H1 (cell line): ENCODE data around the gene LMNB1. TPM values are rescaled to one million over a fixed set of nuclear protein-coding genes. Genes with fewer than 3 reads are reported as not detected.

Experiments
- CTCF ChIA-PET: fragments of 300-600 bp; sonication (Branson Sonifier 250); formaldehyde crosslinking; loops from one replicate; lab custom pipeline; 2021; ENCODE audit not compliant: partially characterized antibody; lab: Charles Lee
- POLR2A ChIA-PET: fragments of 300-600 bp; sonication (Branson Sonifier 250); formaldehyde crosslinking; loops from one replicate; lab custom pipeline; 2021; ENCODE audit warnings: inconsistent platforms; ENCODE audit not compliant: partially characterized antibody; lab: Charles Lee
- DNase-seq, 2 experiments: peaks; one replicate each; pipeline versions ENCODE4 v3.0.0 to v3.0.0-alpha.2; 2010 to 2022; ENCODE audit warnings: low spot score in 2 of 2, low read depth in 1 of 2, mixed read lengths in 1 of 2
- FAIRE-seq: peaks from 2 replicates; lab custom pipeline; 2011; peaks lifted over from hg19 to GRCh38; lab: Jason Lieb, UNC
- H2AFZ ChIP-seq: 2 replicates; pipeline ENCODE4 v1.8.1; 2012; ENCODE audit warnings: low read length, inconsistent platforms
- H2AK5ac ChIP-seq: 2 replicates; pipeline ENCODE4 v1.6.1; 2013; ENCODE audit warnings: low read depth, low read length
- H2BK120ac ChIP-seq: replicated peaks from 2 replicates; pipeline ENCODE3; 2013; ENCODE audit warnings: low read depth, low read length, inconsistent platforms
- H2BK12ac ChIP-seq: 2 replicates; pipeline ENCODE4 v1.6.1; 2013; ENCODE audit warnings: low read depth, low read length
- H2BK15ac ChIP-seq: 2 replicates; pipeline ENCODE4 v1.6.1; 2013; ENCODE audit warnings: low read length
- H2BK20ac ChIP-seq: 2 replicates; pipeline ENCODE4 v1.6.1; 2013; ENCODE audit warnings: low read length
- H2BK5ac ChIP-seq: 2 replicates; pipeline ENCODE4 v1.6.1; 2013; ENCODE audit warnings: low read depth, low read length
- H3K14ac ChIP-seq: 2 replicates; pipeline ENCODE4 v1.6.1; 2013; ENCODE audit warnings: inconsistent platforms; ENCODE audit not compliant: insufficient read length
- H3K18ac ChIP-seq: 2 replicates; pipeline ENCODE4 v1.6.1; 2013; ENCODE audit warnings: low read length; ENCODE audit errors: extremely low read depth
- H3K23ac ChIP-seq: 2 replicates; pipeline ENCODE4 v1.6.1; 2013; ENCODE audit warnings: inconsistent platforms; ENCODE audit not compliant: insufficient read length
- H3K23me2 ChIP-seq: 2 replicates; pipeline ENCODE4 v1.6.1; 2013; ENCODE audit warnings: low read depth, low read length
- H3K27ac ChIP-seq: 2 replicates; pipeline ENCODE4 v1.6.1; 2011; ENCODE audit warnings: low read depth, low read length, inconsistent platforms
- H3K27me3 ChIP-seq, 4 experiments: replicated peaks in 1 of 4; 1 replicate in 1 of 4; 2 replicates in 3 of 4; pipeline versions ENCODE4 v1.6.1 to v1.8.1; 2011 to 2013; ENCODE audit warnings: low read length in 3 of 4, mild to moderate bottlenecking in 3 of 4, inconsistent platforms in 2 of 4, mixed read lengths in 2 of 4, moderate library complexity in 1 of 4; ENCODE audit not compliant: control insufficient read depth in 3 of 4, insufficient read depth in 3 of 4; ENCODE audit errors: extremely low read depth in 1 of 4
- H3K36me3 ChIP-seq, 4 experiments: 2 replicates each; pipeline versions ENCODE4 v1.6.1 to v1.8.1; 2011 to 2013; ENCODE audit warnings: mild to moderate bottlenecking in 4 of 4, low read length in 3 of 4, moderate library complexity in 2 of 4, control low read depth in 1 of 4, inconsistent platforms in 1 of 4; ENCODE audit not compliant: insufficient read depth in 4 of 4, control insufficient read depth in 2 of 4
- H3K4ac ChIP-seq: replicated peaks from 2 replicates; pipeline ENCODE3; 2013; ENCODE audit warnings: low read length, low read depth, mixed read lengths, inconsistent platforms; ENCODE audit not compliant: insufficient read length
- H3K4me1 ChIP-seq, 4 experiments: replicated peaks in 1 of 4; 1 replicate in 1 of 4; 2 replicates in 3 of 4; pipeline versions ENCODE4 v1.6.1 to v1.8.1; 2011 to 2013; ENCODE audit warnings: low read length in 3 of 4, inconsistent platforms in 2 of 4, mixed read lengths in 1 of 4; ENCODE audit not compliant: insufficient read depth in 4 of 4, control insufficient read depth in 3 of 4
- H3K4me2 ChIP-seq, 2 experiments: 2 replicates each; pipeline versions ENCODE4 v1.6.1 to v1.8.1; 2011 to 2013; ENCODE audit warnings: low read depth in 2 of 2, low read length in 2 of 2, control low read depth in 1 of 2, inconsistent platforms in 1 of 2, mild to moderate bottlenecking in 1 of 2; ENCODE audit not compliant: insufficient read depth in 1 of 2
- H3K4me3 ChIP-seq, 4 experiments: fragments of 200-600, 300-600 bp in 1 of 4; sonication (generic), shearing (Covaris generic), sonication (Bioruptor Twin) in 1 of 4; 2 replicates each; pipeline versions ENCODE4 v1.5.1 to v1.8.1; 2011 to 2016; ENCODE audit warnings: low read length in 4 of 4, low read depth in 3 of 4, control low read depth in 2 of 4, inconsistent platforms in 2 of 4, mild to moderate bottlenecking in 2 of 4, mixed read lengths in 1 of 4, moderate library complexity in 1 of 4; ENCODE audit not compliant: insufficient read depth in 2 of 4; ENCODE audit errors: extremely low read depth in 1 of 4
- H3K56ac ChIP-seq: replicated peaks from 2 replicates; pipeline ENCODE3; 2013; ENCODE audit warnings: low read depth, mild to moderate bottlenecking, mixed read lengths, low read length, inconsistent platforms; ENCODE audit not compliant: insufficient read length
- H3K79me1 ChIP-seq: 2 replicates; pipeline ENCODE4 v1.6.1; 2013; ENCODE audit warnings: low read depth, low read length, control low read depth
- H3K79me2 ChIP-seq, 2 experiments: 2 replicates each; pipeline versions ENCODE4 v1.6.1 to v1.8.1; 2012 to 2013; ENCODE audit warnings: low read length in 2 of 2, mild to moderate bottlenecking in 2 of 2, inconsistent platforms in 1 of 2; ENCODE audit not compliant: insufficient read depth in 2 of 2, control insufficient read depth in 1 of 2
- H3K9ac ChIP-seq, 4 experiments: replicated peaks in 1 of 4; 1 replicate in 1 of 4; 2 replicates in 3 of 4; pipeline versions ENCODE4 v1.6.1 to v1.8.1; 2011 to 2013; ENCODE audit warnings: low read depth in 3 of 4, low read length in 3 of 4, control low read depth in 2 of 4, mild to moderate bottlenecking in 2 of 4, moderate library complexity in 2 of 4, inconsistent platforms in 1 of 4; ENCODE audit errors: extremely low read depth in 1 of 4
- H3K9me3 ChIP-seq, 2 experiments: 2 replicates each; pipeline versions ENCODE4 v1.6.1 to v1.8.1; 2012 to 2013; ENCODE audit warnings: mild to moderate bottlenecking in 2 of 2, moderate library complexity in 2 of 2, control low read depth in 1 of 2, inconsistent platforms in 1 of 2, low read depth in 1 of 2, low read length in 1 of 2, mixed read lengths in 1 of 2; ENCODE audit not compliant: insufficient read depth in 2 of 2
- H4K20me1 ChIP-seq, 2 experiments: replicated peaks in 1 of 2; 2 replicates each; pipeline versions ENCODE3 to v1.8.1; 2011 to 2013; ENCODE audit warnings: inconsistent platforms in 2 of 2, low read length in 2 of 2, mild to moderate bottlenecking in 1 of 2; ENCODE audit not compliant: insufficient read depth in 2 of 2, control insufficient read depth in 1 of 2
- H4K5ac ChIP-seq: 2 replicates; pipeline ENCODE4 v1.6.1; 2013; ENCODE audit warnings: low read length, low read depth, mixed read lengths, inconsistent platforms; ENCODE audit not compliant: insufficient read length
- H4K8ac ChIP-seq: 2 replicates; pipeline ENCODE4 v1.8.0; 2013; ENCODE audit warnings: mild to moderate bottlenecking, moderate library complexity, low read length, inconsistent platforms; ENCODE audit not compliant: insufficient read depth; ENCODE audit errors: extremely low read depth
- H4K91ac ChIP-seq: replicated peaks from 2 replicates; pipeline ENCODE3; 2013; ENCODE audit warnings: low read length, mixed read lengths, inconsistent platforms; ENCODE audit not compliant: insufficient read length
- ASH2L ChIP-seq: fragments of 200-600, 300-600 bp; sonication (generic); IDR thresholded peaks from one replicate; pipeline ENCODE4 v1.7.1; 2017; ENCODE audit warnings: low read length
- ATF3 ChIP-seq: IDR thresholded peaks from 2 replicates; pipeline ENCODE4 v1.6.1; 2011; ENCODE audit warnings: low read depth, mild to moderate bottlenecking, low read length; ENCODE audit not compliant: insufficient read depth
- EZH2 ChIP-seq: fragments of 200-600 bp; sonication (generic); IDR thresholded peaks from 2 replicates; pipeline ENCODE4 v1.7.1; 2012; ENCODE audit warnings: low read depth, mild to moderate bottlenecking, moderate library complexity, low read length, inconsistent platforms; ENCODE audit not compliant: severe bottlenecking
- JUND ChIP-seq: IDR thresholded peaks from 2 replicates; pipeline ENCODE4 v1.6.1; 2011; ENCODE audit warnings: mild to moderate bottlenecking, improper control_type of control experiment, low read length
- KDM5A ChIP-seq: fragments of 200-600 bp; IDR thresholded peaks from 2 replicates; pipeline ENCODE4 v1.7.1; 2012; ENCODE audit warnings: mild to moderate bottlenecking, low read length, inconsistent platforms, mixed read lengths
- NANOG ChIP-seq: IDR thresholded peaks from 2 replicates; pipeline ENCODE4 v1.6.1; 2011; ENCODE audit warnings: low read length, low read depth, mild to moderate bottlenecking, inconsistent platforms; ENCODE audit not compliant: insufficient read depth, poor library complexity, severe bottlenecking
- PHF8 ChIP-seq: fragments of 200-600 bp; sonication (generic); conservative IDR thresholded peaks from 2 replicates; pipeline ENCODE4 v1.7.1; 2012; ENCODE audit warnings: low read depth, mild to moderate bottlenecking, inconsistent platforms, low read length, moderate library complexity
- POU5F1 ChIP-seq: IDR thresholded peaks from 2 replicates; pipeline ENCODE4 v1.6.1; 2011; ENCODE audit warnings: low read depth, mild to moderate bottlenecking, low read length, moderate library complexity
- SAP30 ChIP-seq: fragments of 300-600 bp; sonication (generic); IDR thresholded peaks from 2 replicates; pipeline ENCODE4 v1.7.1; 2012; ENCODE audit warnings: low read length, moderate library complexity, mild to moderate bottlenecking, inconsistent platforms; ENCODE audit not compliant: insufficient read depth, insufficient replicate concordance
- SP1 ChIP-seq: IDR thresholded peaks from 2 replicates; pipeline ENCODE4 v1.6.1; 2011; ENCODE audit warnings: low read depth, low read length
- SP2 ChIP-seq: IDR thresholded peaks from 2 replicates; pipeline ENCODE4 v1.6.1; 2012; ENCODE audit warnings: mild to moderate bottlenecking, low read length, inconsistent platforms
- SUZ12 ChIP-seq: fragments of 200-600 bp; sonication (generic); IDR thresholded peaks from 2 replicates; pipeline ENCODE4 v1.6.1; 2012; ENCODE audit warnings: mild to moderate bottlenecking, inconsistent platforms, low read length, moderate library complexity, mixed read lengths
- TCF12 ChIP-seq: IDR thresholded peaks from 2 replicates; pipeline ENCODE4 v1.6.1; 2011; ENCODE audit warnings: low read depth, mild to moderate bottlenecking, low read length
- TEAD4 ChIP-seq: IDR thresholded peaks from 2 replicates; pipeline ENCODE4 v1.6.1; 2012; ENCODE audit warnings: low read depth, low read length, inconsistent platforms, mixed read lengths
- WGBS, 2 experiments: shearing (Covaris generic) in 1 of 2; methylation state at CpG; one replicate each; pipeline versions ENCODE4 v1.1.6 to v1.1.7; 2013 to 2015; ENCODE audit warnings: low lambda C conversion rate in 2 of 2, mixed read lengths in 2 of 2, inconsistent platforms in 1 of 2, low coverage in 1 of 2, missing lambda C conversion rate in 1 of 2; ENCODE audit not compliant: insufficient replicate concordance in 2 of 2, insufficient coverage in 1 of 2, insufficient read length in 1 of 2; ENCODE audit errors: extremely low coverage in 1 of 2, missing lambda C conversion rate in 1 of 2; 5-methylcytosine and 5-hydroxymethylcytosine counted together
- polyA plus RNA-seq, 7 experiments: library from polyadenylated mRNA; depleted of rRNA in 3 of 7; stranded (reverse) in 5 of 7; unstranded in 2 of 7; fragments of >200 nt in 5 of 7; fragments of 200-250 nt in 2 of 7; gene quantifications; 1 replicate in 5 of 7; 2 replicates in 1 of 7; 4 replicates in 1 of 7; pipeline versions ENCODE4 v1.2.1 to v1.2.3, GENCODE V29; 2011 to 2013; ENCODE audit warnings: missing spikeins in 2 of 7, mixed read lengths in 2 of 7
- total RNA-seq: library from RNA; stranded (reverse); fragmentation: NEBNext Ultra II Directional; extraction: Animal tissue kit (Norgen Biotek cat#: 25700); gene quantifications from 2 replicates; pipeline ENCODE4 v1.2.1, GENCODE V29; 2021

The LMNB1 gene
- total and polyA plus RNA-seq, 2 of the 8 experiments (the other 6 are each of a cell fraction or from before 2014, with no cell fraction given): 73.5 to 225 TPM

- no peak overlapping the region for H3K9ac ChIP-seq
- H2BK5ac ChIP-seq: peak overlapping the region; percentile 41; the same call in 1 of the 2 replicates
- H3K27ac ChIP-seq: no peak overlapping the region
- H3K4ac ChIP-seq: no peak overlapping the region
- H3K18ac ChIP-seq: no peak overlapping the region
- no peak overlapping the region for H2AFZ ChIP-seq
- no peaks in the 10 kb centered on the region for H3K79me1 ChIP-seq
- ChIA-PET POLR2A (interaction anchor here (0.6 kb wide), 1 partner anchor 367 kb away, joined by 3 read pairs; no protein-coding TSS in a partner anchor), CTCF (interaction anchor here (1.0 to 1.6 kb wide), 4 partner anchors 11 to 199 kb away, joined by 3 to 4 read pairs (median 3); no protein-coding TSS in a partner anchor)
- H2BK120ac ChIP-seq: no peak overlapping the region
- H2BK20ac ChIP-seq: peak overlapping the region; percentile 29; the same call in 1 of the 2 replicates
- H3K4me3 ChIP-seq: no peak overlapping the region
- peak overlapping the region; percentile 60; the same call in 1 of the 2 replicates for H2BK12ac ChIP-seq
- no peak overlapping the region for H2BK15ac ChIP-seq
- H3K4me2 ChIP-seq: no peak overlapping the region
- peak overlapping the region; percentile 30; the same call in 1 of the 2 replicates for H2AK5ac ChIP-seq
- peak overlapping the region; percentile 46 for H3K14ac ChIP-seq
- no peak overlapping the region for H4K8ac ChIP-seq
- no peaks in the 10 kb centered on the region for H3K9me3 ChIP-seq
- H4K5ac ChIP-seq: no peak overlapping the region
- H3K79me2 ChIP-seq: peaks cover 0 to 23% of the 10 kb centered on the region in 2 experiments; a peak in 3 of 4 replicates
- H3K23me2 ChIP-seq: no peaks in the 10 kb centered on the region
- 78% methylated on average over 8 of the region's 8 CpGs; no CpG with 5 or more reads in 1 of the 2 experiments for WGBS, 2 experiments
- peak in 1 of 2 experiments; percentile 34 for DNase-seq
- H4K20me1 ChIP-seq: no peaks in the 10 kb centered on the region
- no peak for FAIRE-seq
- no peak overlapping the region for H3K23ac ChIP-seq
- no peaks in the 10 kb centered on the region for H3K36me3 ChIP-seq
- H3K56ac ChIP-seq: no peak overlapping the region
- H3K4me1 ChIP-seq: peaks cover 6 to 26% (median 20%) of the 10 kb centered on the region in 4 experiments
- H3K27me3 ChIP-seq: no peaks in the 10 kb centered on the region
- no peak overlapping the region for H4K91ac ChIP-seq
- TF ChIP-seq POU5F1 (no peak), SP2 (no peak), ATF3 (no peak), NANOG (no peak), SAP30 (no peak), KDM5A (no peak), EZH2 (no peak), SP1 (no peak), TEAD4 (no peak), ASH2L (no peak), SUZ12 (no peak), JUND (no peak), TCF12 (no peak), PHF8 (no peak)
These were observed 71.3 kb downstream of the LMNB1 start for GRCh38 chr5:126848253-126848652.
